AG08395 (cell line): ENCODE data around the gene ZNF787.

Source experiments
- DNase-seq: peaks from one replicate; pipeline ENCODE4 v3.0.0; 2012; ENCODE audit warnings: mixed read lengths, low spot score

The ZNF787 gene

GRCh38 chr19:56120371-56121179 is 520 bp downstream of the ZNF787 start:
- peak; percentile 94 for DNase-seq

GRCh38 chr19:56120002-56120370 is 1.1 kb downstream of the ZNF787 start:
- no peak for DNase-seq

GRCh38 chr19:56119582-56119978 is 1.5 kb downstream of the ZNF787 start:
- DNase-seq, result peak; percentile 36

- DNase-seq, result no peak
Observed at GRCh38 chr19:56118666-56119581, 2.2 kb downstream of the ZNF787 start.

- no peak for DNase-seq
Observed at GRCh38 chr19:56117889-56118288, 3.2 kb downstream of the ZNF787 start.

- no peak for DNase-seq
Observed at GRCh38 chr19:56117376-56117884, 3.7 kb downstream of the ZNF787 start.

GRCh38 chr19:56116606-56117005 is 4.5 kb downstream of the ZNF787 start:
- DNase-seq, result no peak

GRCh38 chr19:56115490-56115889 is 5.6 kb downstream of the ZNF787 start:
- DNase-seq, result no peak

- no peak for DNase-seq
Observed at GRCh38 chr19:56114778-56115110, 6.4 kb downstream of the ZNF787 start.

- DNase-seq, result no peak
Observed at GRCh38 chr19:56114051-56114777, 6.9 kb downstream of the ZNF787 start.

GRCh38 chr19:56113074-56113632 is 7.9 kb downstream of the ZNF787 start:
- DNase-seq, result no peak

- DNase-seq, result no peak
Observed at GRCh38 chr19:56112313-56112709, 8.8 kb downstream of the ZNF787 start.

GRCh38 chr19:56111601-56112312 is 9.3 kb downstream of the ZNF787 start:
- DNase-seq, result no peak

- no peak for DNase-seq
Observed at GRCh38 chr19:56110515-56111448, 10.3 kb downstream of the ZNF787 start.

- DNase-seq, result peak; percentile 31
Observed at GRCh38 chr19:56109226-56109625, 11.9 kb downstream of the ZNF787 start.

GRCh38 chr19:56108447-56109195 is 12.5 kb downstream of the ZNF787 start:
- DNase-seq, result peak; percentile 39

- DNase-seq, result no peak
Observed at GRCh38 chr19:56107626-56108351, 13.3 kb downstream of the ZNF787 start.

- DNase-seq, result no peak
Observed at GRCh38 chr19:56106993-56107392, 14.1 kb downstream of the ZNF787 start.

- DNase-seq, result no peak
Observed at GRCh38 chr19:56106397-56106849, 14.7 kb downstream of the ZNF787 start.
